ENCODE measurements around the gene POTEF.
"Not testable (repeated sequence)": the region's sequence is repeated elsewhere in the genome, so short reads cannot be mapped to it uniquely, and the experiment has no call there.

Gene POTEF

GRCh38 chr2:130135692-130136541, 6.9 kb upstream of the POTEF start:
- in situ Hi-C loops (cut with MboI; ENCODE audit: low sequenced_read_pairs): no loop called here

GRCh38 chr2:130128464-130128863, 558 bp downstream of the POTEF start:
- in situ Hi-C loops (cut with MboI; ENCODE audit: low sequenced_read_pairs): not testable (repeated sequence)

- in situ Hi-C loops (cut with MboI; ENCODE audit: low sequenced_read_pairs): not testable (repeated sequence)
These were observed 1.3 kb downstream of the POTEF start for GRCh38 chr2:130127726-130128125.

- in situ Hi-C loops (cut with MboI; ENCODE audit: low sequenced_read_pairs): not testable (repeated sequence)
These were observed 8.1 kb downstream of the POTEF start for GRCh38 chr2:130120924-130121323.

- in situ Hi-C loops (cut with MboI; ENCODE audit: low sequenced_read_pairs): not testable (repeated sequence)
These were observed 26.2 kb downstream of the POTEF start for GRCh38 chr2:130102597-130103363.

- in situ Hi-C loops (cut with MboI; ENCODE audit: low sequenced_read_pairs): not testable (repeated sequence)
These were observed 66.4 kb downstream of the POTEF start for GRCh38 chr2:130062645-130063044.

GRCh38 chr2:130059982-130060381, 69.0 kb downstream of the POTEF start:
- in situ Hi-C loops (cut with MboI; ENCODE audit: low sequenced_read_pairs): not testable (repeated sequence)

GRCh38 chr2:130056336-130056735, 72.7 kb downstream of the POTEF start:
- in situ Hi-C loops (cut with MboI; ENCODE audit: low sequenced_read_pairs): not testable (repeated sequence)

- in situ Hi-C loops (cut with MboI; ENCODE audit: low sequenced_read_pairs): not testable (repeated sequence)
These were observed 75.7 kb downstream of the POTEF start for GRCh38 chr2:130053217-130053911.

GRCh38 chr2:130052376-130052775, 76.6 kb downstream of the POTEF start:
- in situ Hi-C loops (cut with MboI; ENCODE audit: low sequenced_read_pairs): not testable (repeated sequence)

- in situ Hi-C loops (cut with MboI; ENCODE audit: low sequenced_read_pairs): not testable (repeated sequence)
These were observed 80.6 kb downstream of the POTEF start for GRCh38 chr2:130048422-130048821.

GRCh38 chr2:130038265-130038603, 90.8 kb downstream of the POTEF start:
- in situ Hi-C loops (cut with MboI; ENCODE audit: low sequenced_read_pairs): not testable (repeated sequence)

- in situ Hi-C loops (cut with MboI; ENCODE audit: low sequenced_read_pairs): not testable (repeated sequence)
These were observed 103.1 kb downstream of the POTEF start for GRCh38 chr2:130025931-130026330.
